Measurements from ENCODE around the gene ERFL.
"Not testable (repeated sequence)": the region's sequence is repeated elsewhere in the genome, so short reads cannot be mapped to it uniquely, and the experiment has no call there.

Gene ERFL

DNA sequence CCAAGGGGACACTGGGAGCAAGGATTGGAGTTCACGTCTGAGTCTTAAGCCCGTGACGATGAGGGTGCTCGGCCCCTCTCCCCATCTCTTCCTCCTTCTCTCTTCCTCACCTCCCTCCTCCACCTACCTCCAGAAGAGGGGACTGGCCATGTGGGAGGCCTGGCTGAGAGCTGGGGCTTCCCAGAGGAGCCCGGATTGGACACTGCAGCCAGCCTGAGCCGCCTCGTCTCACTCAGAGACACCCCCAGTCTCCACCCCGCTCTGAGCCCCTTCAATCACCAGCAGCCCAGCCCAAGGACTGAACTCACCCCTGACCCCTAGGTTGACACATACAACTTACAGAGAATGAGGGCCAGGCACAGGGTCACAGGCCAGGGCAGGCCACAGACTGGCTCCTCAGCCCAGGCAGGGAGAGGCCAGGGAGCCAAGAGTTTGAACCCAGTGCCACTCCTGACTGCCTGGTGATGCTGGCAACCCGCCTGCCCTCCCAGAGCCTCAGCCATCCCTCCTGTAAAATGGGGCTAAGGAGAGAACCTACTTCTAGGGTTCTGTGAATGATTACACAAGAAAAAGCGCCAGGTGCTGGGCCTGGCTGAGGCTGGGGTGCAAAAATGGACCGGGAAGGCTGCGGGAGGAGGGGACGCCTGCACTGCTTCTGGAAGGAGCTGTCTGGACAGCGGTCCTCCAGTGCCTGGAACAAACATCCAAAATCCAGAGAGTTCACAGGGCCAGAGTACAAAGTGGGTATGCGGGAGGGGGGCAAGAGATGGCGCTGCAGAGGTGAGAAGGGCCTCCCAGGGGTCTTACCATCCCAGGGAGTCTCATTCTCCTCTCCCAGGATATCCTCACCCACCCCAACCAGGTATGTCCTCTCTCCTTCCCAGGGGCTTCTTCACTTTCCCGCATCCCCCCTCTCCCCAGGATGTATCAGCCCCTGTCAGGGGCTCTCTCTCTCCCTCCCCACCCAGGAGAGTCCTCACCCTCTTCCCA lies 50.0 kb downstream of the ERFL start:
- no peak for DNase-seq (ENCODE audit: low read depth, low spot score)
- ChIA-PET CTCF (no interaction called here), POLR2A (no interaction called here)
- no peak overlapping the region for H3K4me3 ChIP-seq (ENCODE audit: low read depth, low read length)
- TF ChIP-seq, protein P1, sequence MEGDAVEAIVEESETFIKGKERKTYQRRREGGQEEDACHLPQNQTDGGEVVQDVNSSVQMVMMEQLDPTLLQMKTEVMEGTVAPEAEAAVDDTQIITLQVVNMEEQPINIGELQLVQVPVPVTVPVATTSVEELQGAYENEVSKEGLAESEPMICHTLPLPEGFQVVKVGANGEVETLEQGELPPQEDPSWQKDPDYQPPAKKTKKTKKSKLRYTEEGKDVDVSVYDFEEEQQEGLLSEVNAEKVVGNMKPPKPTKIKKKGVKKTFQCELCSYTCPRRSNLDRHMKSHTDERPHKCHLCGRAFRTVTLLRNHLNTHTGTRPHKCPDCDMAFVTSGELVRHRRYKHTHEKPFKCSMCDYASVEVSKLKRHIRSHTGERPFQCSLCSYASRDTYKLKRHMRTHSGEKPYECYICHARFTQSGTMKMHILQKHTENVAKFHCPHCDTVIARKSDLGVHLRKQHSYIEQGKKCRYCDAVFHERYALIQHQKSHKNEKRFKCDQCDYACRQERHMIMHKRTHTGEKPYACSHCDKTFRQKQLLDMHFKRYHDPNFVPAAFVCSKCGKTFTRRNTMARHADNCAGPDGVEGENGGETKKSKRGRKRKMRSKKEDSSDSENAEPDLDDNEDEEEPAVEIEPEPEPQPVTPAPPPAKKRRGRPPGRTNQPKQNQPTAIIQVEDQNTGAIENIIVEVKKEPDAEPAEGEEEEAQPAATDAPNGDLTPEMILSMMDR (IDR thresholded peaks at IDR 0.05; ENCODE audit: insufficient read depth, low read length, missing control alignments): no peak

DNA sequence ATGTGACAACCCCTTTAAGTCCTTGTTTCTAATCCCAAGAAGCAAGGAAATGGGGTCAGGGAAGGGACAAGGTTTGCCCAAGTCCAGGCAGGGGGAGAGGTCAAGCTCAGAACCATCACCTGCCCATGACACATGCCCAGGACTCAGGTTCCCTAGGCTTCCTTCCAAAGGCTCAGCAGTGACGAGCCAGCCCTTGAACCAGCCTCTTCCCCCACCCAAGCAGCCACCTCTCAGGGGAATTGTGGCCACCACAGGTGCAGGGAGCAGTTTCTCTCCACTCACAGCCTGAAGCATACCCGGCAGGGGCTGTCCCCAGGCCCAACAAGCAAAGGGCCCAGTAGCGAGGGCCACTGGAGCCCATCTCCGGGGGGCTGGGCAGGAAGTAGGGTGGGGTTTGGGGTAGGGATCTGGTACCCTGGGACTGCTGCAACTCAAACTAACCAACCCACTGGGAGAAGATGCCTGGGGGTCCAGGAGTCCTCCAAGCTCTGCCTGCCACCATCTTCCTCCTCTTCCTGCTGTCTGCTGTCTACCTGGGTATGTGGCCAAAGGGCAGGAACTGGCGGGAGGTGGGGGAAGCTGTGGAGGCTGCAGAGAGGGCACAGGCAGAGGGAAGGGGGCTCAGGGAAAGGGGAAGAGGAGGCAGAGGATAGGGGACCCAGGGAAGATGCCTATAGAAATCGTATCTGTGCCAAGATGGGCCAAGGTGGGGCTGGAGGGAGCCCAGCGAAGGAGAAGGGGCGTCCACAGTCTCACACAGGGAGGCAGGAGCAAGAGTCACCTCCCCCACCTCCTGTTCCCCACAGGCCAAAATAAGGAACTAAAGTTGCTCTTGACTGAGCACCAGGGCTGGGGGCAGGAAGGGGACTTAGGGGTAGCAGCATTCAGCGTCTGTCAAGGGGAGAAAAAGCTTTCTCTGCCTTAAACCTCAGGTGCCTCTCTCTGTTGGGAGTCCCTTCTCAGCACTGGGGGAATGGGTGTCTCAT lies 51.1 kb downstream of the ERFL start, which contains the start of gene CD79A:
Gene CD79A, plus strand, starts transcription at position 433 of the 986 bp plus-strand sequence. Its CDS starts 26 bp downstream, at position 459.
- POLR2A ChIA-PET: no interaction called here
- CTCF ChIA-PET: interaction anchor here (0.9 to 1.3 kb wide), 3 partner anchors 9 to 79 kb away, joined by 3 to 4 read pairs (median 3); no protein-coding TSS in a partner anchor
- DNase-seq (ENCODE audit: low read depth, low spot score): no peak
- TF ChIP-seq, protein P1 (IDR thresholded peaks at IDR 0.05; ENCODE audit: insufficient read depth, low read length, missing control alignments): no peak
- H3K4me3 ChIP-seq (ENCODE audit: low read depth, low read length): no peak within 1 kb of the TSS

DNA sequence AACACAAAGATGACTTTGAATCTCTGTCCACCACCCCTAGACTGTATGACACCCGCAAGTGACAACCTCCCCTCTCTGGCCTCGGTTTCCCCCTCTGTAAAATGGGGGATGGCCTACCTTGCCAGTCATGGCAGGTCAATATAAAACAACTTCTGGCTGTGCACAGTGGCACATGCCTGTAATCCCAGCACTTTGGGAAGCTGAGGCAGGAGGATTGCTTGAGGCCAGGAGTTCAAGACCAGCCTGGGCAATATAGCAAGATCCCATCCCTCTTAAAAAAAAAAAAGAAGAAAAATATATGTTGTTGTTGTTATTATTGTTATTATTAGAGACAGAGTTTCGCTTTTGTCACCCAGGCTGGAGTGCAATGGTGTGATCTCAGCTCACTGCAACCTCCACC lies 52.3 kb downstream of the ERFL start:
- DNase-seq (ENCODE audit: low read depth, low spot score); H3K4me3 ChIP-seq (ENCODE audit: low read depth, low read length); POLR2A ChIA-PET: not testable (repeated sequence)
- CTCF ChIA-PET: interaction anchor here (0.9 to 1.3 kb wide), 3 partner anchors 10 to 81 kb away, joined by 3 to 4 read pairs (median 3); no protein-coding TSS in a partner anchor

DNA sequence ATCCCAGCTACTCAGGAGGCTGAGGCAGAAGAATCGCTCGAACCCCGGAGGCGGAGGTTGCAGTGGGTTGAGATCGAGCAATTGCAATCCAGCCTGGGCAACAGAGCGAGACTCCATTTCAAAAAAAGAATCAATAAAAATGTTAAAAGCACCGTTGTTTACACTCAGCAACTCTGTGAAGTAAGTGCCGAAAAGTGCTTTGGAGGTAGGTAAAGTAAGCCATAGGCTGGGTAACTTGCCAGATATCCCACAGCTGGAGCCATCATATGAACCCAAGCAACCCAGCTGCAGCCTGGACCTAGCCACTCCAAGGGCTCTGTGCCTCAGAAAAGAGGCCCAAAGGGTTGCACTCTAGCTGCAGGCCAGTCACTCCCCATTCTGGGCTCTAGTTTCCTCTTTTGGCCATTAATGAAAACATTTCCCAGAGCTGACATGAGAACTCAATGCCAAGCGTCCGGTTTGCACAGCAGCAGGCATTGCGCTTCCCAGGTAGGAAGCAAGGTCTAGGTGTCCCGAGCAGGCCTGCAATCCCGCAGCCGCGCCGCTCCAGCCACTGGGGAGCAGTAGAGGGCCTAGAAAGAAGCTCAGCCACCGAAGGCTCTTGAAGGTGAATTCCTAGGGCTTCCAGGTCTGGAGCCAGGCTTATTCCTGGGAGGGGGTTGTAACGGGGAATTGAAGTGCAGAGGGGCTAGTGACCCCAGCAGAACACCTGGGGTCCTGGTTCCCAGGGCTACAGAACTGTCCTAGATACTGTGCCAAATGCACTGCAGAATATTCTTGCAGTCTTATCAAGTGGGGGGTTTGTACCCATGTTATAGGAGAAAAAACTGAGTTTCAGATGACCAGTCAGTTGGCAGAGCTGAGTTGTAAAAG lies 55.2 kb downstream of the ERFL start:
- H3K4me3 ChIP-seq (ENCODE audit: low read depth, low read length): no peak overlapping the region
- POLR2A ChIA-PET: interaction anchor here (0.8 to 4.5 kb wide), 6 partner anchors 9 to 86 kb away, joined by 3 to 27 read pairs (median 6); partner anchors contain the start of genes RABAC1 and RPS19
- no peak for DNase-seq (ENCODE audit: low read depth, low spot score)
- CTCF ChIA-PET: interaction anchor here (0.6 to 2.5 kb wide), 16 partner anchors 9 to 162 kb away, joined by 3 to 20 read pairs (median 4); partner anchors contain the start of genes ARHGEF1, RABAC1 and RPS19
- TF ChIP-seq, protein P1 (IDR thresholded peaks at IDR 0.05; ENCODE audit: insufficient read depth, low read length, missing control alignments): peak; percentile 84

DNA sequence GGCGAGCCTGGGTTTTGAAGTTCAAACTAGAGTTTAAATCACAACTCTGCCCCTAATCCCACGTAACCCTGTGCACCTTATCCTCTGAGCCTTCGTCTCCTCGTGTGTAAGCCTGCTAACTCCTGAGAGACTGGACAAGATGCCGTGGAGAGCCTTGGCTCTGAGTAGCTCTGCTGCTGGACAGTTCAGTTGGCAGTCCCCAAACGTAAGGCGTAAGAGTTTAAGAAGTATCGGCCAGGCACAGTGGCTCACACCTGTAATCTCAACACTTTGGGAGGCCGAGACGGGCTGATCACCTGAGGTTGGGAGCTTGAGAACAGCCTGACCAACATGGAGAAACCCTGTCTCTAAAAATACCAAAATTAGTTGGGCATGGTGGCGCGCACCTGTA lies 55.9 kb downstream of the ERFL start:
- no peak overlapping the region for H3K4me3 ChIP-seq (ENCODE audit: low read depth, low read length)
- DNase-seq (ENCODE audit: low read depth, low spot score): no peak
- CTCF ChIA-PET: interaction anchor here (0.9 to 2.5 kb wide), 8 partner anchors 9 to 86 kb away, joined by 3 to 20 read pairs (median 8); partner anchors contain the start of genes ARHGEF1, RABAC1 and RPS19
- TF ChIP-seq, protein P1 (IDR thresholded peaks at IDR 0.05; ENCODE audit: insufficient read depth, low read length, missing control alignments): no peak
- POLR2A ChIA-PET: interaction anchor here (0.8 to 4.5 kb wide), 3 partner anchors 9 to 79 kb away, joined by 3 to 27 read pairs (median 11); partner anchors contain the start of gene RPS19
